Measurements from ENCODE around the gene TRPC1. TPM values are rescaled to one million over a fixed set of nuclear protein-coding genes. Genes with fewer than 3 reads are reported as not detected.

TRPC1 gene
- total RNA-seq, 1 experiment from 2014 or later, result 18.6 TPM

GRCh38 chr3:142787719-142788118, 63.9 kb downstream of the TRPC1 start:
- Histone ChIP-seq H2BK20ac (ENCODE audit: low read depth, low read length, poor library complexity, severe bottlenecking) (no peak overlapping the region), H2AK5ac (ENCODE audit: insufficient read length, low read length) (no peak overlapping the region), H2BK15ac (ENCODE audit: low read depth, low read length) (no peak overlapping the region), H3K9ac (ENCODE audit: extremely low read depth, insufficient read length, low read length) (no peak overlapping the region), H3K79me1 (ENCODE audit: insufficient read depth, low read depth, low read length, poor library complexity, severe bottlenecking) (no peaks in the 10 kb centered on the region), H3K79me2 (ENCODE audit: insufficient read depth, low read length) (no peaks in the 10 kb centered on the region), H4K8ac (replicated peaks; ENCODE audit: insufficient read length, low read depth, low read length) (no peak overlapping the region), H3K9me3 (ENCODE audit: control insufficient read depth, low read depth, low read length) (no peaks in the 10 kb centered on the region), H3K4me2 (ENCODE audit: insufficient read depth, insufficient read length, low read length) (no peak overlapping the region), H3K4me1 (ENCODE audit: insufficient read depth, low read length) (no peaks in the 10 kb centered on the region), H2BK12ac (ENCODE audit: insufficient read length, low read depth, low read length) (no peak overlapping the region), H3K18ac (ENCODE audit: insufficient read length, low read depth, low read length) (no peak overlapping the region), H3K27ac (ENCODE audit: insufficient read length, low read depth, low read length) (no peak overlapping the region), H3K4ac (ENCODE audit: low read depth, low read length) (no peak overlapping the region), H2BK120ac (ENCODE audit: low read depth, low read length, poor library complexity, severe bottlenecking) (no peak overlapping the region), H3K14ac (ENCODE audit: insufficient read depth, low read length) (no peak overlapping the region), H2AFZ (ENCODE audit: low read length) (no peak overlapping the region), H4K91ac (ENCODE audit: insufficient read length, low read depth, low read length) (no peak overlapping the region), H3K23ac (ENCODE audit: insufficient read length, low read depth, low read length) (no peak overlapping the region), H3K27me3 (ENCODE audit: insufficient read depth, low read length) (no peaks in the 10 kb centered on the region), H4K5ac (ENCODE audit: insufficient read length, low read depth, low read length) (no peak overlapping the region), H4K20me1 (ENCODE audit: control insufficient read depth, insufficient read depth, insufficient read length) (no peaks in the 10 kb centered on the region), H2BK5ac (ENCODE audit: insufficient read length, low read length) (no peak overlapping the region), H3K23me2 (ENCODE audit: insufficient read length, low read depth, low read length, poor library complexity, severe bottlenecking) (no peaks in the 10 kb centered on the region), H3T11ph (ENCODE audit: low read length) (no peak overlapping the region), H3K56ac (ENCODE audit: insufficient read length, low read depth, low read length) (no peak overlapping the region)
- no peak overlapping the region for H3K27ac Mint-ChIP-seq
- peaks cover 6 to 7% of the 10 kb centered on the region in 2 experiments for H3K4me1 Mint-ChIP-seq
- TF ChIP-seq CTCF (conservative IDR thresholded peaks at IDR 0.05), result no peak
- H3K4me3 Mint-ChIP-seq, result no peak overlapping the region
- H3K27me3 Mint-ChIP-seq (ENCODE audit: low read depth), result no peaks in the 10 kb centered on the region
- H3K36me3 Mint-ChIP-seq (ENCODE audit: insufficient read depth in 1 of 3, low read depth in 3 of 3), result peaks cover 0 to 5% (median 4%) of the 10 kb centered on the region in 3 experiments; a peak in 2 of 7 replicates
- DNase-seq, result no peak
- WGBS (ENCODE audit: extremely low coverage, insufficient read length, low lambda C conversion rate), result no CpG with 5 or more reads among the region's 1 CpG
- H3K9me3 Mint-ChIP-seq, result no peaks in the 10 kb centered on the region
